GM18870 (cell line): Measurements from ENCODE around the gene FAM76B.

Experiments used
- ATAC-seq: cut with Tn5 transposase; IDR thresholded peaks from one replicate; pipeline ENCODE4 v1.9.1; 2021; ENCODE audit warnings: moderate library complexity; ENCODE audit not compliant: unreplicated experiment

Gene FAM76B

DNA sequence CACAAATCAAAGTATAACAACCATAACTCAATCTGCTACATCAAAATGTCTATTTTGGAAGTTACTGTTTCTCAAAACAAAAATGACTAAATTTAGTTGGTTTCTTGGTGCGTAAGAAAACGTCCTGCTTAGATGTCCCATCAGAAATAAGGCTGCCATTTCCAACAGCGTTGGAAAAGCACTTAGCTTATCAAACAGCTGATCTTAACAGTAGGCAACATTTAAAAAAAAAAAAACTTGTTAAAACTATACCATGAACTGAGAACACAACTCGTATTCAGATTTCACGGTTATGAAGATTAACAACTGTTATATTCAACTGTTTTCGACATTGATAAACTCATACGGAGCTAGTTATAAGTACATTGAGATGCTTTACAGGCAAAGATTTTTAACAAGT, 3.1 kb upstream of the FAM76B start:
- ATAC-seq, result no peak

- ATAC-seq, result no peak
Measured at GRCh38 chr11:95792200-95792599, 2.6 kb upstream of the FAM76B start.

- ATAC-seq, result no peak
Measured at GRCh38 chr11:95791709-95792033, 2.1 kb upstream of the FAM76B start.

DNA sequence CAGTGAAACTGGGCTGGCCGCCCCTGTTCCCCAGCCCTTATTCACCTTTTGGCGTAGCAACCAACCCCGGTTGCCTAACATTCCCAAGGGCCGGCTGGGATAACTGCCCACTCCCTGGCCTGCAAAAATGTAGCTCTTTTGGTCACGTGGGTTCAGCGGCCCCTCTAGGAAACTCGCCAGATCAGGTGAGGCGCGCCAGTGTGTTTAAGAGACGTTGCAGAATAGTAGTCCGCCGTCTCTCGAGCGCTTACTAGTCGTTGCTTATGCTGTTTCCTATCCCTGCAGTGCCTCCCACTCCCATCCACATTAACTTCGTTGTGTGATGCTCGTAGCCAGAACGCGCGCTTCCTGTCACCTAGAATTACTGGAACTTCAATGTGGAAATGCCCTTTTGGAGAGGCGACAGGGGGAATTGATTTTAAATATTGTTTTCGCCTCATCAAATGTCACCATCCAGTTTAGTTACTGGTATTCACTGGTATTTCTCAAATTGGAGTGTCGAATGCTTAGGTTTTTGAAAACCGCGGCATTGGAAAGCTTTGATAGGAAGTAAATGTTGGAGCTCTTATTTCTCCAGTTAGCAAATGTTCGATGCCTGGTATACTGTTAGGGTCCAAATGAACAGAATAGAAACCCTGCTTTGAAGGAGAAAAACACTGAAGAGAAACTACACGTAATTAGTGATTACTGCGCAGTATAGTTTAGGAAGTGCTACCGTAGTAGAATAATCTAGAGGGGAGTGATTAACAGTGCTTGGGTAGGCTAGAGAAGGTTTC, 1.5 kb upstream of the FAM76B start:
- no peak for ATAC-seq

DNA sequence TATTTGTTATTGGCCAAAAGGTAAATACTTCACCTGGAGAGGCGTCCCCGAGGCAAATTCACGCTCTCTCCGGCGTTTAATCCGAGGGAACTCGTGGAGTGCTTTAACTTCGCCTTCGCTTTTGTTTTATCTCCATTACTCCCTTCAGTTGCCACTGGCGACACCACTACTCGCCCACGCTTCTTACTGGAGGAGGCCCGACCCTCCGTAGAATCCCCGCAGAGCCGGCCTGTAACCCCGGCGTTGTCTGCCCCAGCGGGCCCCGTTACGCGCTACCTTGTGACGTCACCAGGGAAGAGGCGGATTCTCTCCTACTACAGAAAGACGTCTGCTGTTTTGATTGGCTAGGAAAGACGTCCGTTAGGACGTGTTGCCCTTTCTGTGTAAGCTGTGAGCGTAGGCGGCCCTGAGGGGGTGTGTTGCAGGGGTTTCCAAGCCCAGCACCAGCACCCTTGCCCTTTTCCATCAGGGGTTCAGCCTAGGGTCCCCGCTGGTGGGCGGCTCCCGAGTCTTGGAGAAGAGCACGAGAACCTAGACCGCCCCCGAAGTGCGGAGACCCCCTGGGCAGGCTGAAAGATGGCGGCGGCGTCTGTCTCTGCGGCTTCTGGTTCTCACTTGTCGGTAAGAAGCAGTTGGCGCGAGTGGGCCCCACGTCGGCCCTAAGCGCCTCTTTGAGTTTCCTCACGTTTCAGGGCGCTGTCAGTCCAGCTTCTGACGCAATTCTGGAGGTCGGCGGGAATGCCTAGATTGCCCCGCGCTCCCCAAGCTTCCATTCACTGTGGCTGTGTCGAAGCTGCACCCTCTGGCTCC, 746 bp upstream of the FAM76B start, which contains the start of gene CEP57:
TSS of gene CEP57 (plus strand) at position 376 of the 810 bp plus-strand sequence. CDS start at position 577, 201 bp downstream.
- ATAC-seq, result peak; percentile 73

DNA sequence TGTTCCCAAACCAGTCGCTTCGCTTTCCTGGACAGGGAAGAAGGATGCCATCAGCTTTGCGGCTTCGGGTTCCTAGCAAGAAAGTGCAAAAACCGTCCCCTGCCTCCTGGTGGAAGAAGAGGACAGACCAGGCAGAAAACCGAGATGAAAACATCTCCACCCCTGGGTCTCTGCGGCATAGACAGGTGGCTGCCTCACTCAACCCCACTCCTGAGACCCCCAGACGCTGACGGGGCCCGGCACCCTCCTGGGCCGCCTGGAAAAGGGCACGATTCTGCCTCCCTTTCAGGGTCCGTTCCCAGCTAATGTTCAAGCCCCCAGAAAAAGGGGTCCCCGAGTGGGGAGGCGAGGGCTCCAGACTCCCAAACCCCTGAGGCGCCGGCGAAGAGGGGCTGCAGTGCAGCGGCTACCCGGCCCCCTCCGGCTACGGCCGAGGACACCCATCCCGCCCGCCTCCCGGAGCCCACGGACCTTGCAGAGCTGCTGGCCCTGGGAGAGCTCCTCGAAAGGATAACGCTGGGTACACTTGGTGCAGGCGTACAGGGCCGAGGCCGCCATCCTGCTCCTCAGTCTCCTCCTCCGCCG, 569 bp downstream of the FAM76B start:
- no peak for ATAC-seq

DNA sequence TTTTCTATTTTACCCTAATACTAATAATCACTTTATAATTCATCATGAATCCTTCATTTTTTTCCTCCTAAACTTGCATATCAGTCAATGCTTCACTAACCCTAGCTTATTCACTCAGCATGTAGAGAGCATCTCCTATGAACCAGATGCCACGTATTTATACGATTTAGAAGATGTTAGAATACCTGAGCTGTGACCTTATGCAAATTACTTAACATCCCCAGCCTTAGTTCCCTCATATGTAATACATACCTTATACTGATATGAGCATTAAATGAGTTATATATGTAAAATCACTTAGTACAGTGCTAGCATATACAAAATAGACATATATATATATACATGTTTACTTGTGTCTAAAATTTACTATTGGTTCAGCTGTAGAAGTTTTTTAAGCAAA, 9.0 kb downstream of the FAM76B start:
- ATAC-seq, result no peak

GRCh38 chr11:95778699-95779098, 10.9 kb downstream of the FAM76B start:
- ATAC-seq, result no peak

GRCh38 chr11:95776859-95777258, 12.7 kb downstream of the FAM76B start:
- no peak for ATAC-seq

GRCh38 chr11:95768521-95768920, 21.1 kb downstream of the FAM76B start:
- ATAC-seq, result no peak

DNA sequence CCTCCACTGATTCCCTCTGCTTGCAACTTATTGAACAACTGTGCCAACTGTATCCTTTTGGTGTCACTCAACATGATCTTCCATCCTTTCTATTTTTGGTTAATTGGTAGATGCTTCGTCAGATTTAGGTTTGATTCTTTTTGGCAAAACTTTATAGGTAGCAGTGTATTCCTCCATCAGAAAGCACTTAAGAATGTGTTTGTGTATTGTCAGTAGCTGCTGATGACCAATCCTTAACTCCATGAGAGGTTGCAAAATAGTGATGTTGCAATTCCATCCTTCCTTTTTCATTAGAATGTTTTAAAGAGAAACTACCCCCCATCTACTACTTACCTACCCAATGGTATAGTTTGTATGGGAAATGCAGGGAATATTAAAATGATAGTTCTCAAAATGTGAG, 22.1 kb downstream of the FAM76B start:
- ATAC-seq, result no peak

- no peak for ATAC-seq
Measured at GRCh38 chr11:95766701-95767100, 22.9 kb downstream of the FAM76B start.

- no peak for ATAC-seq
Measured at GRCh38 chr11:95764267-95764898, 25.2 kb downstream of the FAM76B start.

GRCh38 chr11:95762534-95762933, 27.0 kb downstream of the FAM76B start:
- ATAC-seq, result no peak

- ATAC-seq, result no peak
Measured at GRCh38 chr11:95760941-95761340, 28.6 kb downstream of the FAM76B start.

GRCh38 chr11:95751515-95751914, 38.1 kb downstream of the FAM76B start:
- no peak for ATAC-seq

- no peak for ATAC-seq
Measured at GRCh38 chr11:95750101-95750500, 39.5 kb downstream of the FAM76B start.

DNA sequence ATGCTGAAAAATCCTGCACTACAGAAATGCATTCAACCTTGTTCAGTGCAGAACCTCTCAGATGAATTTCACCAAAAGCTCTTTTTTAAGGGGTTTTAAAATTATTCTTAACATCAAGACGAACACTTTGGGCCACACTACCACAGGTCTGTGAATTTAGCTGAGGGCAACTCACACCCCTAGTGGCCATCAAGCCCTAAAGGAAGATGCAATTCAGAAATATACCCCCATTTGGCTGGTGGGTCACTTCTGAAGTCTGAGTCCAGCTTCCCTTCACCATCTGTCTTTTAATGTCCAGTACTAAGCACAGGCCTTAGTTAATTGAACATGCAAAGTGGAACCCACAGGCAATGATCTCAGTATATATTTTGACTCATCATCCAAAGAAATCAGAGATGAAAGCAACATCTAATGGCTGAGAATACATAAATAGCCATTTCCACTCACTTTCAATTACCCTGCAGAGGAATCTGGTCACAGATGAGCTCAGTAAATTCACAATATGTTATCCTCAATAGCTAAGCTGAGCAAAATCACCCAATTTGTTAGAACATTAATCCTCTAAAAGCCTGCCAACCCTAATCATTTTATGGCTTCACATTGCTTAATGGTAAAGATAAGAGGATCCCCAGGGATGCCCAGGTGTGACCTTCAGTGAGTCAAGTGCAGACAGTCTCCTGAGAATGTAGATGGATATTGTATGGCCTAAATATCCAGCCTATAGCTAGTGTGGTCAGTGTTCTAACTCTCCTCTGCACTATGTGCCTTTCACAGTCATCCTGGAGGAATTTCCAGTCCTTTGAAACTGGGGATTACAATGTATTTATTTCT, 50.3 kb downstream of the FAM76B start:
- ATAC-seq, result no peak

DNA sequence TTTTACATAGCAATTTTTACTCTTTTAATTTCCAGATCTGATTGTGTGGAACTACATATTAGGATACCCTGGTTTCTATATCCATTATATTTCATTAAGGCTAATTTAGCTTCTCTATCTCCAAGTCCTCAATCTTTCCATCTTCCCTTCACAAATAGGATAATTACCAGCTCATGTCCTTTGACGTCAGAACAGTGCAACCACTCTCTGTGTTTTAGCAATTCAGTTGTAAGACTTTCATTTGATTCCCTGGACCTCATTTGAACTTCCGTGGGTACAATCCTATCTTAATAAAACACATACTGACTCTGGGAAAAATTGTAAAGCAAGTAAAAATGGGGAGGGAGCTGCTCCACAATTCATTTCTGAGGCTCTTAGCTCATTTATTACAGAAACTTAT, 52.8 kb downstream of the FAM76B start:
- no peak for ATAC-seq

DNA sequence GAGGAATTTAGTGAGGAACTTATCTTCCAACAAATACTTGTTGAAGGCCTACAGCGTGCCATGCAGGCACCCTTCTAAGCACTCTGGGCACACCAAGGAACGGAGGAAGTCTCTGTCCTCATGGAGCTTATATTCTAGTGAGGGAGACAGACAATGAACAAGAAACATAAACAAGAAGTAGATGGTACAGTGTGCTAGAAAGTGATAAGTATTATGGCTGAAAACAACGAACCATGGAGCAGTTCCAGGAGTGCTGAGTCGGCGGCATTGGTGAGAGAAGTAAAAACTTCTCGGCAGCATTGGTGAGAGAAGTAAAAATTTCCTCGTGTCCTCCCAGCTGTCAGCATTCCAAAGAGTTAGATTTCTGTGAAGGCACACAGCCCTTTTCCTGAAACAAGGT, 53.2 kb downstream of the FAM76B start:
- no peak for ATAC-seq
